Fibroblast of skin of abdomen (primary cell): ENCODE data around the gene POU5F2. TPM values are rescaled to one million over a fixed set of nuclear protein-coding genes. Genes with fewer than 3 reads are reported as not detected.

Source experiments
- DNase-seq: peaks from one replicate; pipeline ENCODE4 v3.0.0-alpha.2; 2013
- polyA plus RNA-seq, 2 experiments: library from polyadenylated mRNA; unstranded; fragments of 120-200 nt; gene quantifications; one replicate each; pipeline ENCODE4 v1.2.1, GENCODE V29; 2013; ENCODE audit not compliant: insufficient read length in 2 of 2

POU5F2 gene, protein sequence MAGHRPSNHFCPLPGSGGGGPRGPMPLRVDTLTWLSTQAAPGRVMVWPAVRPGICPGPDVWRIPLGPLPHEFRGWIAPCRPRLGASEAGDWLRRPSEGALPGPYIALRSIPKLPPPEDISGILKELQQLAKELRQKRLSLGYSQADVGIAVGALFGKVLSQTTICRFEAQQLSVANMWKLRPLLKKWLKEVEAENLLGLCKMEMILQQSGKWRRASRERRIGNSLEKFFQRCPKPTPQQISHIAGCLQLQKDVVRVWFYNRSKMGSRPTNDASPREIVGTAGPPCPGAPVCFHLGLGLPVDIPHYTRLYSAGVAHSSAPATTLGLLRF
- not detected for polyA plus RNA-seq (2013, experiment 1 of 2; ENCODE audit: insufficient read length)
- not detected for polyA plus RNA-seq (2013, experiment 2 of 2; ENCODE audit: insufficient read length)

DNA sequence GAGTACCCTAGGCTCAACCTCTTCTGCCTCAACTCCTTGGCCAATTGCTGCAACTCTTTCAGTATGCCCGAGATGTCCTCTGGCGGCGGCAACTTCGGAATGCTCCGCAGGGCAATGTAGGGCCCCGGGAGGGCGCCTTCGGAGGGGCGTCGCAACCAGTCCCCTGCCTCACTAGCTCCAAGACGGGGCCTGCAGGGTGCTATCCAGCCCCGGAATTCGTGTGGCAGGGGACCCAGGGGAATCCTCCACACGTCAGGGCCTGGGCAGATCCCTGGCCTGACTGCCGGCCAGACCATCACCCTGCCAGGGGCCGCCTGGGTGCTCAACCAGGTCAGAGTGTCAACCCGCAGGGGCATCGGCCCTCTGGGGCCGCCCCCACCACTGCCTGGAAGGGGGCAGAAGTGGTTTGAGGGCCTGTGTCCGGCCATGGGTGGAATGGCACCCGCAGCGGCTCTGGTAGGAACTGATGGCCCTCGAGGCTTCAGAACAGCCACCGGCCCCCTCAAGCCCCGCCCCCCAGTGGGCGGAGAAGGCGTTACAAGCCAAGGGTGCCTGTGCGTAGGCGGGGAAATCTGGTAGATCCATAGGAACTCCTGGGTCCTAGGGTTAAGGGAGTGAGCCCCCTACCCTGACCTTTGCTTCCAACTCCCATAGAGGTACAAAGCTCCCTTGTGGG is at the start of gene POU5F2:
TSS of gene POU5F2 (minus strand) at position 465 of the 676 bp plus-strand sequence. CDS start at position 428, 37 bp downstream.
- no peak for DNase-seq

DNA sequence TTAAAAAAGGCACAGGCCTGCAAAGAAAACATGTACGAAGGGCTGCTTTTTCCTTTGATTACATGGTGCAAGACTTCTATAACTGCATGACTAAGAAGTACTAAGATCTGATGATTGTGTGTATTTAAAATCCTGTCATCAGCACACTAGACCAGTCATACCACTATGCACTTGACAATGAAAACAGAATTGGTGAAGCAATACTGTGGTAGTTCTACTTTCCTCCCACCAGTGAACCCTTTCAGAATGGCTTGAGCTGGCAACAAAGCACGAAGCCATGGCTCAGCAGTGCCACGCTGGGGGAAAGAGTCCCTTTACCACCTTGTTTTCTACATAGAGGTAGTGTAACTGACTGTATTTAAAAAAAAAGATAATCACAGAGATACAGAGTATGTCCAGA is 49.0 kb upstream of the POU5F2 start:
- DNase-seq: peak; percentile 13

DNA sequence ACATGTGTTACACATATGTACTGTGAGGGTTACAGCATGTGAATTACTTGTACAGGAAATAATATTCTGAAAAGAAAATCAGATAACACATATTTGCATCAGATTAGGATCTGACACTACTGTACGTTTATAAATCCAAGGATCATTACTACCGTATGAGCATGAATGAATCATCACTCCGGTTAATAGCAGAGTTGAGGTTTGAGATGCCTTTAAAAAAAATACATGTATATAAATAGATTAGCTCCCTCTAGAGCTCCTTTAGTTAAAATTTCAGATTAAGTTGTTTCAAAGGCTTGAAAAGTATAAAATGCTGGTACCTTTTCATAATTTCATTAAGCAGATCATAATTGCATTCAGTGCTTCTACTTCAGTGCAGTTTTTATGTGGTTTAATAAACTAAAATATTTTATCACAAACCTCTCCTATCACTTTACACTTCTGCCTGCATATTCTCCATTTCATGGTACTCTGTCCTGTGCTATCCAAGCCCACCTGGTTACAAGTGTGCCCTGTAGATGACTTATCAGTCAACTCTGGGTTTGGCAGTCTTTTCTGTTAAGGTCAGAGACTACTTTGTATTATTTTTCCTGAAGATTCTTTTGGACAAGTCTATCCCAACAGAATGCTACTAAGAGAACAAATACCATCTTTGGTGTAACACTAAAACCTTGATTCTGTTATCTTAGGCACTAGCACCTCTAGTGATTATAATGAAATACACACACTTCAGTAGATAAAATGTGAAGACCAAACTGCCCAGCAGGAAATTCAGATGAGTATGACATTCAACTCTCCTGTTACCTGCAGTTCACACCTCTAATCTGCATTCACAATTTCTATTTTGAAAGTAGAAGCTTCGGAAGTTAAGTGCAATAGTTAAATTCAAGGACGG is 48.0 kb upstream of the POU5F2 start:
- peak; percentile 78 for DNase-seq

DNA sequence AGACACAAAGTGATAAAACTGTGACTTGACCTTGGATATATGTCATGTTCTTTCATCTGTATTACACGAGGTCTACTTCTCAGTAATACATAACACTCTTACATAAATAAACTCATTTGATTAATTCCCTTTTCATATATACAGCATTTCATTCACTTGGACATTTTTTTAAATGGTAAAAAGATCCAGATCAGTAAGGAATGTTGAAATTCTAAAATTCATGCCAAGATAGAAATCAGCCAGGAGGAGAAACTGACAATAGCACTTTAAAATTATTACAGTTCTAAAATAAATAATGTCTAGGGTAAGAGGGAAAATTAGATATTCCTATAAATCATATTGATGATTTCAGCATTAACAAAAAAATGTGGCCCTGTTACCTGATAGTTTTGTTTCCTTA is 46.2 kb upstream of the POU5F2 start:
- DNase-seq: no peak

DNA sequence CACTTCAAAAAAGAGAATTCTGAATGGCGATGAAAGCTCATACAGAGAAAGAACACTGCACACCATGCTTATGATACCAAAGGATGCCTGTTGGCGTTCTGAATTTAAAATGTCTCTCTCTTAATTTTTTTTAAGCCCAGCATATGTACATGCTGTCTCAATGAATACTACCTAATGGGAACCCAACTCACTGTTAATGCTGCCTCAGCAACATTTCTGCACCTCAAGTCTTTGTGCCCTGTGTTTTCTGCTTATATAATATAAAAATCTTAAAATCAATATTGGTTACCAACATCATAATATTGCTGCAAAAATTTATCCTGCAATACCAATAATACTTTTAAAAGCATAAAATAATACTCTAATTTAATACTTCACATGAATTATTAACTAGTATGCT is 44.1 kb upstream of the POU5F2 start:
- no peak for DNase-seq

DNA sequence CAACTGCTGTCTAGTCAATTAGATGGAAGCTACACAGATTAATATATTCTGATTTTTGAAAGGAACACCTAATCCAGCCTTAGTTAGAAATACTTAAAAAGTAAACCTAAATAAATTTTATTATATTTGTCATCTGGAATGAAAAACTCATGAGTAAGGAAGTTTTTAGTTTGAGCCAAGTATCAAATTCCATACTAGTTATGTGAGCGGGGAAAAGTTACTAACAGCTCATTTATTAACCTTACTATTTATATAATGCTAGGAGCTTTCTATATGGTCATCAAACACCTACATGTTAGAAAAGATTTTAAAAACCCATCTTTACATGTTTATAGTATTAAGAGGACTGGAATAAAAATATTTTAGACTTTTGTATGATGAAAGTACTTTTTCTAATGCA is 41.6 kb upstream of the POU5F2 start:
- peak; percentile 23 for DNase-seq

DNA sequence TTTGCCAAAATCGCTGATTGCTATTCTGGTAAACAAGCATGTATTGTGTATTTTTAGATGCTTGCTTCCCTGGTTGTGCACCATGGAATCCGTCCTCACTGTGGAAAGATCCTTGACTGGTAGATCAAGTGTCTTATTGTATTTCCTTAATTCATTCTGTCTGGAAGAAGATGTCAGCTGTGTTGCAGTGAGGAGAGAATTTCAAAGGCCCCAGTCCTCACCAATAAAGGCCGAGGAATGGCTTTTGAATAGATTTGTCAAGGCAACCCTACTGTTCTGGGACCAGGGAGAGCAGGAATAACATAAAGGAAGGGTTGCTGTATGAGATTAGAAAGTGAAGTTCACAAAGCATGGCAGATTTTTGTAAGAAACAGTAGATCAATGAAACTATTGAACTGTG is 36.2 kb upstream of the POU5F2 start:
- DNase-seq: no peak

DNA sequence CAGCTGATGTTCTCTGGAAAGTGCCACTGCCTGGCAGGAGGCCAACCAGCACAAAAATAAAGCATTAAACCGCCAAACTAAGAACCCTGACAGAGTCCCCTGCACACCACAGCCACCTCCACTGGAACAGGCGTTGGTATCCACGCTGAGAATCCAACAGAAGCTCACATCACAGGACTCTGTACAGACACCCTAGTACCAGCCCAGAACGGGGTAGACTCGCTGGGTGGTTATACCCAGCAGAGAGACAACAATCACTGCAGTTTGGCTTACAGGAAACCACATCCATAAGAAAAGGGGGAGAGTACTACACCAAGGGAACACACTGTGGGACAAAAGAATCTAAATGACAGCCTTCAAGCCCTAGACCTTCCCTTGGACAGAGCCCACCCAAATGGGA is 15.0 kb upstream of the POU5F2 start:
- DNase-seq: no peak

DNA sequence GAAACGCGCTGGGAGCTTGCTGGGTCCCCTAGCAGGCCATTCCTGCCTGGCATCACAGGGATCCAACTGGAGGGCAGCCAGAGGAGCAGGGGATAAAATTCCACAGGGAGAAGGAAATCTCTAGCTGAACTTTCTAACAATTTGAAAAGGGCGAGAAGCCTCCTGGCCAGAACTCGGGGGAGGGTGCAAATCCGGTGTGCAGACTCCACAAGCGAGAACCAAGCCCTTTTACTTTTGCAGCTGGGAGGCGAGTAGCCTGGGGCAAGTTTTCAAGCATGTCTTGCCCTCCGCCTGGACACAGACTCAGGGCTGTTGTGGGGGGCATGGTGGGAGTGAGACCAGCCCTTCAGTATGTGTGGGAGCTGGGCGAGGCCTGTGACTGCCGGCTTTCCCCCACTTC is 14.3 kb upstream of the POU5F2 start:
- DNase-seq: no peak

DNA sequence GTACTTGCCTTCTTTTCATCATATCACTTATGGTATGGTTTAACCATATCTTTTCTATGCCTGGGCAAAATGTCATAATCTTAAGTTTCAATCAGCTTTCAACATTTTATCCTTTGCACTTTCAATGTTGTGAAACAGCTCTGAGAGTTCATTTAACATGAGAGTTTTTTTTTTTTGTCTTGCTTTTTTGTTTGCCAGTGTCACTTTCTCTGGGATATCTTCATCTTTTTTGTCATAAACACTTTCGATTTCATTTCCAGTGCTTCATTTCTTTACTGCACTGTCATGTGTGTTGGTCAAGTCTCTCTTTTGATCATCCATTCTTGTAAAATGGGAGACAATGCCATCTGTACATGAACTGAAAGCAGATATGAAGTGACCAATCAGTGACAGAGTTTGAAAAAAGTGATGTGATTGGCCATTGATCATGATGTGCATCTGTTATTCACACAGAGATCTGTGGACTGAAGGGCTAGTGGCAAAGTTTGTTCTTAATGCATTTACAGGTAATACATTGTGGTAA is 7.5 kb upstream of the POU5F2 start:
- DNase-seq: no peak

DNA sequence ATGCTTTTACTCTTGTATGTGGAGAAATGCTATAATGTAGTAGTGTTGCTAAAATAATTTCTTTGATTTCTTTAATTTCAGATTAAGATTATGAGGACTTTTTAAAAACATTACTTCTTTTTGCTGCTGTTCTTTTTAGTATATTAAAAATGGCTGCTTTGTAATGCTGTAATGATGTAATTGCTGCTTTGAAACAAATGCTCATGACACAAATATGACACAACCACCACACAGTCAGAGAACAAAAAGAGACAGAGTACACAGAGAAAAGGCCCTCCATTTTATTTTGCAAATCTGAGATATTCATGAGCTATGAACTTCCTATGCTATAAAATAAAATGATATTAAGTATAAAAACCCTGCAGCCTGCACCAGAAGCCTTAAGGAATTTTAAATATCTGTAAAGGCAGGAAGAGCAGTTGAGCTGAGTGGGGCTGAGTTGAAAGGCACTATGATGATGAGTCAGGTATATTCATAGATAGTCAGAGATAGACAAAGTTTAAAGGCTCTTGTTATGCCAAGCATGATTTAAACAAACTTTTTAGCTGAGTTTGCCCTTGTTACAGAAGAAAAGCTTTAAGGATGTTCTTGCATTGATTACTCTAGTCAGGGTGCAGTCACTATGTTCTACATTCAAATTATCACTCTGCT is 5.1 kb upstream of the POU5F2 start:
- DNase-seq: peak; percentile 36

DNA sequence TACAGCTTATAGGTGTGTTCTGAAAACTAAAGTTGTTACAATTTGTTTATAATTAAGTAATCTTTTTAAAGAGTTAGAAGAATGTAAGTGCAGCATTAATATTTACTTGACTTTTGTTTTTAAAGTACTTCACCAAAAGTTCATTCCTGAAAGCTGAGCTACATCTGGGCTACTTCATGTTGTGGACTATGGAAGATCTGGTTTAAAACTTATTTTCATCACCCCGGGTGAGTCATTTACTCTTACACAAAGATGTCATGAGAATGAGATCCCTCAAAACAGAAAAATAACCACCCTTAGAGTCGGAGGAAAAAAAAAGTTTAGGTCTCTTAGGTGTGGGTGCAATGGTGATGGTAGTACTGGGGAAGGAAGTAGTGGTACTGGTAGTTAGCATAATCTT is 5.1 kb downstream of the POU5F2 start:
- peak; percentile 29 for DNase-seq

DNA sequence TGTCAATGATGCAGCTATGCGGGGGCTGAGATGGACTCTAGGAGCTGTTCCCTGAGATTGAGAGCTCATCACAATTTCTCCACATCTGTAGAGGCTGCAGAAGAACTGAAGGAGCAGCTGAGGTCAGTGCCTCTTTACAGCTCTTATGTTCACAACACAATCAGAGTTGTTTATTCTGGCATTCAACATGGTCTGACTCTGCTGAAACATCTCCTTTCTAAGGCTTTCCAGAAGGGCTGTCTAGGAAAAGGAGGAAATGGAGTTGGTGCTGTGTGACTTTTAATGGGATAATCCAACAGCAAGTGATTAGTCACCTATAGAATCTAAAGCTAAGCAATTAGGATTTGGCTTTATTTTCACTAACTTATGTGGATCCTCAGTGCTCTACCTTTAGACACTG is 6.0 kb downstream of the POU5F2 start:
- DNase-seq: peak; percentile 30

DNA sequence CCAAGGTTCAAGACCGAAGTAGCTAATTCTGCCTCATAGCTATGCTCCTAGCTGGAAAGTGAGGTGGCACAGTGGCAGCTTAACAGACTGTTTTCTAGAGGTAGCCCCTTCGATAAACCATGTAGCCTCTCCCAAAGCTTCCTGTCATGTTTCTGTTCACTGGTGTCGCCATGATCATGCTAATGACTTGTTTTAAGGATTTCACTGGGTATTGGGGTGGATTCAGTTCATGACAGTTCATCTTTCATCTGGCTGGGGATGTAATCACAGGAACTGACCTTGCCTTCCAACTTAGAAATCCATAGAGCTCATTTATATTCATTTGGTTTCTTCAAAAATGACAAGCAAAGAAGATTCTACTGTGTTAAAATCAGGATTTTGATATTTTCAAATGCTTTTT is 9.4 kb downstream of the POU5F2 start:
- DNase-seq: no peak

DNA sequence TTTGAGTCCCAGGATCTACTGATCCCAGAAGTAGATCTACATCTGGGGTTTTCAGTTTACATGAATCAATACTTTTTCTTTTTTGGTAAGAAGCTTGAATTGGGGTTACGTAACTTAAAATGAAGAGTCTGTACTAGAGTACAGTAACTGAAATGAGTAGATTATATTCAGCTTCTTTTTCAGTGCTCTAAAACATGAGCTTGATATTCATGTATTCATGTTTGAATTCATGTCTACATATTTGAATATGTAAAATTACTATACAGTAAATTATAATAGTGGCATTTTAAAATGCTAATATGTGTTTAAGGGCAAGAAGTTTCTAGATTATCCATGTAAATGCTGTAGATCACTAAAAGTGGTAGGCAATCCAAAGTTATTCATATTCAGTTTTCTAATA is 14.8 kb downstream of the POU5F2 start:
- no peak for DNase-seq

DNA sequence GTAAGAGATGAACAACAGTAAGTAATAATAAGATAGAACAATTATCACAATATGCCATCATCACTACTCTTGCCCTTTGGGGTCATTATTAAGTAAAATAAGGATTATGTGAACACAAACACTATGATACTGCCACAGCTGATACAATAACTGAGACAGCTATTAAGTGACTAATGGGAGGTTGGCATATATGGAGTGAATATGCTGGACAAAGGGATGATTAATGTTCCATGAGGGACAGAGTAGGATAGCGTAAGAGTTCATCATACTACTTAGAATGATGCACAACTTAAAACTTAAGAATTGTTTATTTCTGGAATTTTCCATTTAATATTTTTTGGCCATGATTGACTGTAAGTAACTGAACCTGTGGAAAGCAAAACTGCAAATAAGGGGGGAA is 16.6 kb downstream of the POU5F2 start:
- DNase-seq: no peak

DNA sequence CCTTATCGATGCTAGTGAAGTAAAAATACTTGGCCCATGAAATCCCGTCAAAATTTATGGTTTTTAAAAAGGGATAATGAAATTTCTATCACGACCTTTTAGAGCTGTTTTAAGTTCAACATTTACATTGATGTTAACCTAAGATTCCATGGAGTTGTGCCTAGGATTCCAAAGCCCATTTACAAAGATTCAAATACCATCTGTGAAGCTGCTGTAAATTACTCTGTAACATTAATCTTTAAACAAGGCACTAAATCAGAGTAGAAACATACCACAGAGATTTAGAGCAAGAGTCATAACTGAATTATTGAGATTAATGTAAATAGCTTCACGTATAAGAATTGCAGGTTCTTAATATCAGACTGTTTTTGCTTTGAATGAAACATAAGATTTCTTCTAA is 17.7 kb downstream of the POU5F2 start:
- DNase-seq: peak; percentile 55

DNA sequence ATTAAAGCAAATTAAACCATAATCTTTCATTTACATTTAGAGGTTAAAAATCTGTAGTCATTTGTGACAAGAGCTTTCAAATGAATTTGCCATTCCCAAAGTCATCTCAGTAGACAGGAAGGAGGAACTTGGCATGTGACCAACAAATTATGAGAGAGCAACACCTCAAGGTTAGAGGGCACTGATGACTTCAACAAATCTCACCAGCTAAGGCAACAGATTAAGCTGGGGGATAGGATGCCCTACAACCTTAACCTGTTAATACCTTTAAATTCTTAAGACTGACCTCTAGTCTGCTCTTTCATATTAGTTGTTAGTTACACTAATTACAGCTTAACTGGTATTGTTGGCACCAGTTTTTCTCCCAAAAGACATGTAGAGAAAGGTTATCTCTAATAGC is 18.4 kb downstream of the POU5F2 start:
- DNase-seq: peak; percentile 9

DNA sequence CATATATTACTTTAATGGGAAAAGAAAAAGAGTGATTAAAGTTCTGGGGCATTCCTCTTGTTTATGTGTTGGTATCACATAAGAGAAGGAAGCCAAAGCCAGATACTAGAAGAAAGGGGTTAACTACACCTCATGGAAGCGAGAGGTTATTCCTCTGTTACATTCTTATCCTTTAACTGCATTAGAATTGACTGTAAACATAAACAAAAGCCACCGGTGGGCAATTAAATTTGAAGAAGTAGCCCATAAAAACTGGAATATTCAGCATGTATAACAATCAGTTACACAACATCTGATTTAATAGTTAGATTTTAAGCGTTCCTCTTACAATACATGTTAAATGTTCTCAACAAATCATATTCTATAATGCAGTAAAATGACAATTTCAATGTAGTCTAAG is 18.8 kb downstream of the POU5F2 start:
- no peak for DNase-seq

DNA sequence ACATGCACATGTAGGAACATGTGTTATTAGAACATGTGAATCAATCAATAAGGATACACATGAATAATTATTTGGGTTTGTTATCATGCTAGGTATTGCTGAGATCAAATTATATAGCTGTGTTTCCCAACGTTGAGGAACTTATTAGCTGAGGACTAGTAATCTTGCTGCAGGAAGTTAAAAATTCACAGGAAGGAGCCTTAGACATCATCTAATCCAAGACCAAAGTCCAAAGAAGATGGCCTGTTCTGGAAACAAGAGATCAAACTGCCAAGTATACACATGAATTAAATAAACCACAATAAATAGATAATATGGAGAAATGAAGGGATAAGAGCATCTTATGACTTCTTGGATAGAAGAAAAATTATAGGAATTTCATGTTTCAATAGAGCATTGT is 19.9 kb downstream of the POU5F2 start:
- DNase-seq: no peak

DNA sequence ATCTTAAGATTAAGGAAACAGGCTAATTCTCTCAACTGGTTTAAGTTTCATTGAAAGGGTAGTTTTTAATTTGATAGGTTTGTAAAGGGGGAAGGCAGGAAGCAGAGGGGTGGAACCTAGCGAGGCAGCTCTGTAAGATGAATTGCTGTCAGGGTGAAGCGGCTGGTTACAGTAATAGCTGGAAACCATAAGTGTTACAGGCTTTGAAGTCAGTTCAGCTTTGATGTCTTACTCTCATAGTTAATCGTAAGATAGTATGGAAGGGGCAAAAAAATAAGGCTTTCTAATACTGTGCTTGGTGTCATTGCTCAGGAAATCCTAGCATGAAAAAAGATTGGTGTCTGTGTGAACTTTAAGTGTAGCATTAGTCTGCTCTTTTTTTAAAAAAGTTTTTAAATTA is 20.3 kb downstream of the POU5F2 start:
- no peak for DNase-seq

DNA sequence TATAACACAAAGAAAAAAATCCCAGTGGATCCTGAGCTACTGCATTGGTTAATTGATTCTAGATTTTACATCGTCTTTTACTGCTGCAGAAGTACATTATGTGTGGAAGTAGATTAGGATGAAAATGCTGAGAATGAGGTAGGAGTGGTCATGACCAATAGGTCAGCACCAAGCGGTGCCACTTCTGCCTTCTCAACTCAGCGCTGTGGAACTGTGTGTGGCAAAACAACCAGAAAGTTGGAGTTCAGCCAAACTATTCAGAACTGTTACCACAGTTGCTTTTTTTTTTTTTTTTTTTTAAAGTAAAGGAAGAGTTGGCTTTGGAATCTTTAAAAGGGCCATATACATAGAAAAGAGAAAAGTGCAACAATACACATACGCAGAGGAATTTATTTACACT is 24.2 kb downstream of the POU5F2 start:
- DNase-seq: peak; percentile 24
